ENCODE measurements around the gene ZNF385A.
A peak's percentile ranks its signal among the peaks of the same experiment; 100 is the strongest.

GRCh38 chr12:54394281-54394719, 9.8 kb upstream of the ZNF385A start:
- TF ChIP-seq CTCF (conservative IDR thresholded peaks at IDR 0.05; ENCODE audit: low read depth, low read length) = peak; percentile 81
- TF ChIP-seq EZH2 (IDR thresholded peaks at IDR 0.05; ENCODE audit: borderline replicate concordance, low read depth, low read length, poor library complexity, severe bottlenecking) = no peak

All from A673 (cell line).